GM21526 (cell line): ENCODE data around the gene CBFA2T3.

Experiments
- ATAC-seq: cut with Tn5 transposase; IDR thresholded peaks from one replicate; pipeline ENCODE4 v1.9.1; 2021; ENCODE audit warnings: moderate library complexity; ENCODE audit not compliant: unreplicated experiment, low FRiP score

The CBFA2T3 gene

DNA sequence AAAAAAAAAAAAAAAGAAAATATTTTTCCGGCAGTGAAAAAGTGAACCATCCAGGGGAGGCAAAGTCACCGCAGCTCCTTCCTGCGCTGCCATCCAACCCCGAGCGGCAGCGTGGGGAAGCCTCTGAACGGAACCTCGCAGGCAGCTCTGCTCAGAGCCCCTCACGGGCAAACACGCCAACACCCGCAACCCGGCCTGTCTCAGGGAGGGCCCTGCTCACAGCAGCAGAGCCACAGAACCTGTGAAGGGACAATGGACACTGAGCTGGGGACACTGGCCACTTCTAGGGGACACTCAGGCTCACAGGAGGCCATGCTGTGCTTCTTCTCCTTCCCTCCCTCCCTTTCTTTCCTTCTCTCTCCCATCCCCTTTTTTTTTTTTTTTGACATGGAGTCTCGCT lies 143.9 kb downstream of the CBFA2T3 start:
- ATAC-seq, result no peak

DNA sequence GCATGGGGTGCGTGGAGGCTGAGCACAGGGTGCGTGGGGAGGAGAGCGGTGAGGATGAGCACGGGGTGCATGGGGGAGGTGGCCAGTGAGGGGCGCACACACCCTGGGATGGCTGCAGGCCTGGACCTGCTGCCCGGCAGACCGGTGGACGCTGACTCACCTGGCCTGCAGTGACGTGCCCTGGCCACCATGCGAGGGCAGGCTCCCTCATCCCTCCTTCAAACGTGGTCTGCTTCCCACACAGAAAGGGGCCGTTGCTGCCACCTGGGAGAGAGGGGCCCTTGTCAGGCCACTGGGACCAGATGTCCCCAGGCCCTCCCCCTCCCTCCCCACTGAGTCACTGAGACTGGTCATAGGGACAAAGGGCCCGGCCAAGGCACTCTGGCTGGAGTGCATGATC lies 145.2 kb downstream of the CBFA2T3 start:
- ATAC-seq, result no peak

DNA sequence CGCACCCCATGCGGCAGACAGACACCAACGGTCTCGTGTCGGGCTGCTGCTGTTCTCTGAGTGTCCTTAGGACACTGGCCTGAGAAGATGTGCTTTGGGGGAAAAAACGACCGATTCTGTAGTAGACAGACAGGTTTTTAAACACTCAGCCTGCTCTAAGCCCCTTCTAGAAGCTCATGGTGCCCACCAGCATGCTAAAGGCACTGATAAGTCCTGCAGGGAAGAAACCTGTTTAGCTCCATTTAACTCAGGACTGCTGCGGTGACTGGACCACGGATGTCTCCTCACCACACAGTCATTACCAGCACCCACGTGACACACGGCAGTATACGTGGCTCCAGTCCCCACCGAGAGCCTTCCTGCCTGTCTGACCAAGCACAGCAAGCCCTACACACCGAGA lies 146.2 kb downstream of the CBFA2T3 start:
- no peak for ATAC-seq

DNA sequence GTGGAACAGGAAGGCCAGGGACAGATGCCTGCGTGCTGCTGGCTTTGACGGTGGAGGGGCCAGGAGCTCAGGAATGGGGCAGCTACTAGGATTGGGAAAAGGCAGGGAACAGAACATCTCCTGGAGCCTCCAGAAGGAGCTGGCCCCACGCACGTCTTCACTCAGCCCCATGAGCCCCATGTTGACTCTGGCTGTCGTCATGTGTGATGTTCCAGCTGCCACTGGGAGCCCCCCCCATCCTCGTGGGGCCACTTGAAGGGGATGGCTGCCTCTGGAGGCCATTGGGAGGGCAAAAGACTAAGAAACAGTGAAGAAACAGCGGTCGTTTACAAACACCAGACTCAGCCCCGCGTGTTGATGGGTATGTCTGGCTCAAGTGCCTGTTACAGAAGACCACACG lies 146.7 kb downstream of the CBFA2T3 start:
- no peak for ATAC-seq

DNA sequence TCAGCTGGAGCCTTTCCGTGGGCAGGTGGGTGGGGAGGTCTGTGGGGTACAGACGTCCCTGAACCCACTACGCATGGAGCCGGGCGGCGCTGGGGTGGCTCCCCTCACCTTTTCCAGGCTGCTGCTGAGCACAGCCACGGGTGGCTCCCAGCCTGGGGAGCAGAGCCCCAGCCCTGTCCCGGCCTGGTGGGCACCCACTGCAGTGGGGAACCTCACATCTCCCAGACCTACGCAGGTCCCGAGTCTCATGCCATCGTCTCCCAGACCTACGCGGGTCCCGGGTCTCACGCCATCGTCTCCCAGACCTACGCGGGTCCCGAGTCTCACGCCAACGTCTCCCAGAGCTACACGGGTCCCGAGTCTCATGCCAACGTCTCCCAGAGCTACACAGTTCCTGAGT lies 148.3 kb downstream of the CBFA2T3 start:
- no peak for ATAC-seq

DNA sequence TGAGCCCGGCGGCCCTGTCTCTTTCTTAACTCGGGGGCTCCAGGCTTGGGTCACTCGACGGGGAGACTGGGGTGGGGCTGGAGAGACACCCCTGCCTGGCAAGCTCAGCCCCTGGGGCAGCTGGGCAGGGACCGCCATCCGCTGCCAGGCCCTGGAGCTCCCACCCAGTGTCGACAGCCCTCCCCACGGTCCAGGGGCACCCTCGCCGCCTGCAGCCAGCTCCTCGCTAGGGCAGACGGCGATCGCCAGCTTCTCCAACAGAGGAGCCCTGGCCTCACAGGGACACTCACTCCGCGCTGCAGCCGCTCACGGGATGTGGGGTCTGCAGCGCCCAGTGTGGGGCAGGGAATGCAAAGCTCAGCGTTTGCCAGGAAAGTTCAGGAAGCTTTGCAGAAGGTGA lies 149.3 kb downstream of the CBFA2T3 start:
- ATAC-seq, result no peak

DNA sequence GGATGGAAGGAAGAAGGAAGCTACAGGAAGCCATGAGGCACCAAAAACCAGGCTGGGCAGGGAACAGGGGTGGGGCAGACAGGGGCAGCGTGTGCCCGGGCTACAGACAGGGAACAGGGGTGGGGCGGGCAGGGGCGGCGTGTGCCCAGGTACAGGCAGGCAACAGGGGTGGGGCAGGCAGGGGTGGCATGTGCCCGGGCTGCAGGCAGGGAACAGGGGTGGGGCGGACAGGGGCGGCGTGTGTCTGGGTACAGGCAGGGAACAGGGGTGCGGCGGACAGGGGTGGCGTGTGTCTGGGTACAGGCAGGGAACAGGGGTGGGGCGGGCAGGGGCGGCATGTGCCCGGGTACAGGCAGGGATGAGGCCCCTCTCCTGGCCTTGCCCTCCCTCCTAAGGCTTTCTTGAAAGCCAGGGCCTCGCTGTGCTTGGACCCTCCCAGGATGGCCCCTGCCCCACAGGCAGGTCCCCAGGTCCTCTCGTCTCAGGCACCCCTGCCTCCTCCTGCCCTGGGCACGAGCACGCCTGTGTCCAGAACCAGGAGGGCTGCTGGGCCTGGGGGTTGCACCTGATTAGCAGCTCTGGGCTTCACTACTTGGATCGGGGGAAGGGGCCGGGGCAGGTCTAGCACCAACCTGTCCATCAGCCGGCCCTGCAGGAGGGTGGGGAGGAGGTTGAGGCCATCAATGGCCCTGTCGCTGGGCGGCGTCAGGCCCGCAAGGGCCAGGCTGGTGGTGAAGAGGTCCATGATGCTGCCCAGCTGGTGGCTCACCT lies 150.8 kb downstream of the CBFA2T3 start:
- no peak for ATAC-seq

DNA sequence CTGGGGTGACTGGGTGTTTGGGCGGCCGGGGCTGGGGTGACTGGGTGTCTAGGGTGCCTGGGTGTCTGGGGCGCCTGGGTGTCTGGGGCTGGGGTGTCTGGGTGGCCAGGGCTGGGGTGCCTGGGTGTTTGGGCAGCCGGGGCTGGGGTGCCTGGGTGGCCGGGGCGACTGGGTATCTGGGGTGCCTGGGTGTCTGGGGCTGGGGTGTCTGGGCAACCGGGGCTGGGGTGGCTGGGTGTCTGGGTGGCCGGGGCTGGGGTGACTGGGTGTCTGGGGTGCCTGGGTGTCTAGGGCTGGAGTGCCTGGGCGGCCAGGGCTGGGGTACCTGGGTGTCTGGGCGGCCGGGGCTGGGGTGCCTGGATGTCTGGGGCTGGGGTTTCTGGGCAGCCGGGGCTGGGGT lies 151.9 kb downstream of the CBFA2T3 start:
- no peak for ATAC-seq
